NCI-H1436 treated with DMSO at 0.1 percent for 48 hours (cell line): ENCODE measurements around the gene KCNA5.

ENCODE experiments used
- DNase-seq: peaks from one replicate; lab custom pipeline; 2025; lab: John Stamatoyannopoulos, UW

KCNA5 gene

GRCh38 chr12:5064913-5065490 is 21.3 kb downstream of the KCNA5 start:
- no peak for DNase-seq

DNA sequence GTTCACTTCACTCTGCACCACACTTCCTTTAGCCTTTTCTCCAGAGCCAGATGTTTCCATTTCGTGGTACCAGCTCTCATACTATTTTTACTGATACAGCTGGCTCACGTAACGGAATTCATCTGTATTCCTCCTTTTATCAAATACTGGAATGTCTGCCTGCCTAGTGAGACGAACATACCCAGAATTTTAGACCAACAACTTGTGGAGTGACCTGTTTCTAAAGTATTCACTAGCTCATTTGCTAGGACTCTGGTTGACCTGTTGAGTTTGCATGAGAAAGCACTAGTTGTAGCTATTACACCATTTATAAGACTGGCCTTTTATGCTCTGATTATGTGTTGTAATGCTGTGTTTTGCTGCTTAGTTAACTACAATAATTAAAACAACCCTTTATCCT is 22.6 kb downstream of the KCNA5 start:
- no peak for DNase-seq

DNA sequence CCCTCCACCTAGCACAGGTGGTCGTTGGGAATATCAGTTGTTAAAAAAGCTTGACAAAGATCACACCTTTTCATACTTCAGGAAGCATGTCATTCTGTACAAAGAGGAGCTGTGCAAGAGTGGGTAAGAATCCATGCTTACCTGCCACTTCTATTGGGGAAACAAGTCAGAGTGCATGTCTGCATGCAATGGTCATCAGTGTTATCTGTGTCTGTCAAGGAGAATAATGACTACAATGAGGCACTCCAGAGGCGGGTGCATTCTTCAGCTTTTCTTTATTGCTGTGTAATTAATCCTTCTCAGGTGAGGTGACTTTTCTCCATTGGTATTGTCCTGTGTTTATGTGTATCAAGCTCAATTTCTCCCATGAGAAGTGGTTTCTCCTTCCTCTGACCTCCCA is 24.4 kb downstream of the KCNA5 start:
- DNase-seq: no peak

DNA sequence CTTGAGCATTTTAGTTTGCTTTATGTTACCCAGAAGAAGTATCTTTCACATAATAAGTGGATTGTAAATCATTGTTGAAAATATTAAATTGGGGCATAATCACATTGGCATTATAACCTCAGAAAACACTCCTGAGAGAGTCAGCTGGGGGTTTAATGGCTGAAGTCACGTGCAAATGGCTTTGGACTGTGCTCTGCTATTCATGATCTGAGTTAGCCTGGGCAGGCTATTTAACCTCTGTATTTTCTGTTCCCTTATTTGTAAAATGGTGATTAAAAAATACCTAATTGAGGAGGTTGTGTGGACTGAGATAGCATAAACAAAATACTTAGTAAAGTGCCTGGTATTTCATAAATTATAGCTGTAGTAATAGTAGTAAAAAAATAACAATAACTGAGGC is 24.9 kb downstream of the KCNA5 start:
- no peak for DNase-seq

GRCh38 chr12:5070090-5070489 is 26.4 kb downstream of the KCNA5 start:
- no peak for DNase-seq

GRCh38 chr12:5071496-5071895 is 27.8 kb downstream of the KCNA5 start:
- DNase-seq: no peak

DNA sequence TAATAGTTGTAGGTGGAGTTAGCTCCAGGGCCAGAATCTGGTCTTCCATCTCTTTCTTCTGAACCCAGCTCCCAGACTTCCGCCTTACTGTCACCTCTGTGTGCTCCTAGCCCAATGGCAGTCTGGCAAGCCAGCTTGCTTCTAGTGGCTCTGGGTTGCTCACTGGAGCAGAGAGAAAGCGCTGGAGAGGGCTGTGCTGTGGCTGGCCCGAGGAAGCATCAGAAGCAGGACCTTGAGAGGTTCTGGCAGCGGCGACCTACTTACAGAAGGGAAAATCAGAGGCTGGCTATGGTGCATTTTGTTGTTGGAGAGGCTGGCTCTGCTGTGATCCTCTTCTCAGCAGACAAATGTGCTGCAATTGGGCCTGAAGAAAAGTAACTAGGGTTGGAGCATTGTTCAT is 28.6 kb downstream of the KCNA5 start:
- DNase-seq: no peak

DNA sequence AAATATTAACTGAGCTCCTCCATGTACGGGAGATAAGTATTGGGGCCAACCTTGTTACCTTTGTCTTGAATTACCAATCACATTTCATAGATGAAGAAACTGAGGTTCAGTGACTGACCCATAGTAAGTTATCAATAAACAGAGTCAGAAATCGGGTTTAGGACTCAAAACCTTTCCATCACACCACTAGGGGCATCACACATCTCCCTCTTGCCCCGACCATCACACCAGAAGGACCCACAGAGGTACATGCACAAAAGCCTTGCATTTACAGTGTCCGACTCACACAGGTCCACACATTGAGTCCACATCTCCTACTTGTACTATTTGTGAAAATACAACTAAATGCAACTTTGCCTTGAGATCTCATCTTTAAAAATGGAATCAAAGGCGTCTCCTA is 29.4 kb downstream of the KCNA5 start:
- no peak for DNase-seq

DNA sequence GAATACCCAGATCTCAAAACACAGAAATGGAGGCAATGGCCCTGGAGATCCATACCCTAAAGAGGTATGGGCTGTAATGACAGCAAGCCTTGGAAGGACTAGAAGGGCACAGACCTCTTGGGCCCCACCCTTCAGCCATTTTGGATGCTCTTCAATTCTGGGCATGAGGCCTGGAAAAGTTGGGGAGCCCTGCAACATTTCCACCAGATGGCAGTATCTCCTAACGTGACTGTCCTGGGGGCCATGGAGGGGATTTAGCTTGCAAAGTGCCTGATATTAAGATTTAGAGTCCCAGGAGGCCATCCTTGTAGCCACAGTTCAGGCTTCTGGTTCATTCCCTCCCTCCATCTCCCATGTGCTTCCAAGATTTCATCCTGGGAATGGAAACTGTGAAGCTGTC is 30.2 kb downstream of the KCNA5 start:
- no peak for DNase-seq

- no peak for DNase-seq
Observed at GRCh38 chr12:5076761-5077160, 33.1 kb downstream of the KCNA5 start.

DNA sequence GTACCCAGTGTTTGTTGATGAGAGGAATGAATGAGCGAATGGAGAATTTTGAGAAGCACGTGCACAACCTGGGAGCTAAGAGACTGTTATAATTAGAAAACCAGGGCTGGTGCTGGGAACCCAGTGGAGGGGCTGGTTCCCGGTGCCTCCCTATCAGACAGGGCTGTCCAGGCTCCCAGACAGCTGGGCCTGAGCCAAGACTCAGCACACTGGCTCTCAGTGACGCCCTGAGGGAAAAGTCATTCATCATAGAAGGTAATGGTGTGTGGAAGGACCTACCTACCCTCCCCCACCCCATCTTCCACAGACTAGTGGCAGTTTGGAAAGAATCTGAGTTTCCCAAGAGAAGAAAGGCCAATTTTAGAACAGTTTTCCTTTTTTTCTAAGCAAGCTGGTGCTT is 34.7 kb downstream of the KCNA5 start:
- DNase-seq: no peak

GRCh38 chr12:5081016-5081415 is 37.3 kb downstream of the KCNA5 start:
- no peak for DNase-seq

DNA sequence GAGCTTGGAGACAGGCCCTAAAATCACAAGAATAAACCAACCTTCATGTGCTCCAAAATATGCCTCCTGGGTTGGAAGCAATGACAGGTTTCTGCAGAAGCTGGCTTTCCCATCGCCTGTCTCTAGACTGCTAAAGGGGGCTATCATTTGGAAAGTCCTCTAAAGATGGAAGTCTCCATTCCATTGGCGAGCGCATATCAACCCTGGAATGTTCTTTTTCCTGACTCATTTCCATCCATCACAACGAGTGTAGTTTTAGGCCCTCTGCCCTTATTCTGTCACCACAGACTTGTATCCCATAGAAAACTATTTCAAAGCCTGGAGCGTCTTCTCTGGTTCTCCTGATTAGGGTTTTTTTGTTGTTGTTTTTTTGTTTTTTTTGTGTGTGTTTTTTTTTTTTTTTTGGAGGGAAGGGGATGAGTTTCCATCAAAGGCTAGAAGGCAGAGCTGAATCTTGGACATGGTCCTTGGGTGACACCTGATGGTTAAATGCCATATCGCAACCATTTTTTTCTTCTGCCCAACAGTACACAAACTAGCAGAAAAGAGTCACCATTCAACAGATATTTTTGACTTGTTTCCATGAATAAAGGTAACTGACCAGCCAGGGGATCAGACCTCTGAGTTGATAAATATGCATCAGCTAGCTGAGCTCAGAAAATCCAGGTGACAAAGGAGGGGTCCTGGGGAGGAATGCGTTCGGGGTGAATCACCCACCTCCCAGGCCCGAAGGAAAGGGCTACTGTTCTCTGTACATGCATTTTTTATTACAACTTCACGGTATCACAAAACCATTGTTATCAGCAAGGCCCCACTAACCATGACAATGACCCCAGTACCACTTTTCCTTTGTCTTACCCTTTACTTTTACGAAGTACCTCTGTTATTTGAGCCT is 40.5 kb downstream of the KCNA5 start:
- no peak for DNase-seq

DNA sequence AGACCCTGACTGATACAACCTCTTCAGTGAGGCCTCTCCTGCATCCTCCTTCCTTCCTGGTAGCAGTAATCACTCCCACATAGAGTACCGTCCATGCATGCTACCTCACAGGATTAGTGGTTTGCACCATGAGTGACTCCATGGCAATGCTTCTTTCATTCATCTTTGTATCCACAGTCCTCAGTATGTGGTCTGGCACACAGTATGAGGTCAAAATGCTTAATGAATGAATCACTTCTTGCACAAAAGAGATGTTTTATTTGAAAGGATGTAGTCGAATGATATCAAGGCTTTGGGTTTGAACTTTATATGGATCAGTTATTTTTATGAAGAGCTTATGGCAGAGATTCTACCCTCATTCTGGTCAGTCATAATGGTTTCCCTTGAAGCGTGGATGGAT is 42.2 kb downstream of the KCNA5 start:
- no peak for DNase-seq

- DNase-seq: no peak
Observed at GRCh38 chr12:5087831-5088554, 44.3 kb downstream of the KCNA5 start.

- no peak for DNase-seq
Observed at GRCh38 chr12:5088586-5089264, 45.0 kb downstream of the KCNA5 start.

GRCh38 chr12:5094551-5094950 is 50.9 kb downstream of the KCNA5 start:
- no peak for DNase-seq

- DNase-seq: no peak
Observed at GRCh38 chr12:5094986-5095385, 51.3 kb downstream of the KCNA5 start.
